Fibroblast of villous mesenchyme (primary cell): ENCODE measurements around the gene TACC2. TPM values are rescaled to one million over a fixed set of nuclear protein-coding genes. Genes with fewer than 3 reads are reported as not detected.
A peak's percentile ranks its signal among the peaks of the same experiment; 100 is the strongest.

ENCODE experiments used
- DNase-seq: peaks from one replicate; pipeline ENCODE4 v3.0.0-alpha.2; 2010; ENCODE audit warnings: low read depth
- H3K4me3 ChIP-seq: 2 replicates; pipeline ENCODE4 v1.5.1; 2011; ENCODE audit warnings: low read depth, mild to moderate bottlenecking, low read length
- CTCF ChIP-seq: IDR thresholded peaks from 2 replicates; pipeline ENCODE4 v1.5.1; 2012; ENCODE audit warnings: low read depth, mild to moderate bottlenecking, low read length; ENCODE audit not compliant: insufficient read depth
- total RNA-seq: library from RNA; depleted of rRNA; stranded (reverse); fragments of >200 nt; gene quantifications from 2 replicates; pipeline ENCODE4 v1.2.3, GENCODE V29; 2012

Gene TACC2
- total RNA-seq, 1 donor, result 5.6 TPM

GRCh38 chr10:122029499-122030199, 40.7 kb downstream of the TACC2 start:
- TF ChIP-seq CTCF, result no peak
- H3K4me3 ChIP-seq, result no peak overlapping the region
- no peak for DNase-seq

- no peak for TF ChIP-seq CTCF
- DNase-seq, result no peak
- H3K4me3 ChIP-seq, result no peak overlapping the region
Measured at GRCh38 chr10:122030200-122030552, 41.2 kb downstream of the TACC2 start.

- DNase-seq, result no peak
- no peak overlapping the region for H3K4me3 ChIP-seq
- no peak for TF ChIP-seq CTCF
Measured at GRCh38 chr10:122033224-122033926, 44.4 kb downstream of the TACC2 start.

GRCh38 chr10:122034149-122034756, 45.3 kb downstream of the TACC2 start:
- DNase-seq, result peak; percentile 37
- no peak for TF ChIP-seq CTCF
- no peak overlapping the region for H3K4me3 ChIP-seq

GRCh38 chr10:122040786-122041185, 51.8 kb downstream of the TACC2 start:
- no peak for DNase-seq
- TF ChIP-seq CTCF, result no peak
- H3K4me3 ChIP-seq, result no peak overlapping the region

- TF ChIP-seq CTCF, result no peak
- H3K4me3 ChIP-seq, result no peak overlapping the region
- no peak for DNase-seq
Measured at GRCh38 chr10:122042836-122043235, 53.9 kb downstream of the TACC2 start.
